ENCODE data around the gene ASRGL1. TPM values are rescaled to one million over a fixed set of nuclear protein-coding genes. Genes with fewer than 3 reads are reported as not detected.

The ASRGL1 gene
- total and polyA plus RNA-seq, 2 of the 13 experiments (the other 11 are each of a cell fraction or from before 2014, with no cell fraction given): 50.8 to 97.5 TPM

DNA sequence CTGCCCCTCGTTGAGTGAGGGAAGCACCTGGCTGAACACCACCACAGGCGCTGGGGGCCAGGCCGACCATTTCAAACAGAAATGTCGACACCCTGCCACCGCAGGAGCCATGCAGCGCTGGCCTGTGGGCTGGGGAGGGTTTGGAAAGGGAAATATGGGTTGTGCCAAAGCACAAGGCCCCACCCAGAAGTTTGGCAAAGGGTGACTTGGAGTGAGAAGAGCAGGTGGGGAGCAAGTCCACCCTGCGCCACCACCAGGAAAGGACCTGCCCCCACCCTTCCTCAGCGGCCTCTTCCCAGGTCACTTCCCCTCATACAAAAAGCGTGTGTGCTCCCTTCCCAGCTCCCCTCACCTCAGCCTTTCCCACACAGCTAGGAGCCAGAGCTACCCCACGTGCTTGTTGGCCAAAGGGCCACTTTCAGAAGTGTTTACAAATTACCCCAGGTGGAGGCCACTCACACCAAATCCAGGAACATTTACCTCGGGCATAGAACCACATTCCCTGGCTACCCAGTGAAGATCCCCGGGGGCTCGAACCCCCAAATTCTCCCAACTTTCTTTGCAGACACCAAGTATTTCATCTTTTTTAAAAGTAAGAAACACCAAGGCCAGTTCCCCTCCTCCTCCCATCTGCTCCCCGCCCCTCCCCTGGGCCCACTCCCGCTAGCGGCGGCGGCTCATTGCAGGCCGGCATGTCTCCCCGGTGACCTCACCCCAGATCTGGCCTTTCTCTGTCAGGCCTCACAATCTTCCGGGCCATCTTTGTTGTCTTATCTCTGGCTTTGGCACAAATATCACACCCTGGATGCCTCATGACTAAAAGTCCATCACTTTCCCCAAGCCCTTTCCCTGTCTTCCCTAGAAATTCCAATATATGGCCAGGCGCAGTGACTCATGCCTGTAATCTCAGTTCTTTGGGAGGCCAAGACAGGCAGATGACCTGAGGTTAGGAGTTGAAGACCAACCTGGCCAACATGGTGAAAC, 61.1 kb downstream of the ASRGL1 start:
- WGBS (ENCODE audit: low lambda C conversion rate): 3% methylated on average over 18 of the region's 22 CpGs
- peak overlapping the region; percentile 85 for H3K4me2 ChIP-seq (ENCODE audit: low read depth, low read length)
- H3K4me1 ChIP-seq (ENCODE audit: insufficient read depth, low read length): peaks cover 52% of the 10 kb centered on the region
- ChIA-PET CTCF (ENCODE audit: low intra/inter-chr PET ratio, low total read pairs) (no interaction called here), POLR2A (interaction anchor here (0.7 to 1.0 kb wide), 3 partner anchors 58 to 149 kb away, joined by 3 to 4 read pairs (median 3); partner anchors contain the start of gene AHNAK)
- H2AFZ ChIP-seq (ENCODE audit: low read length): peak overlapping the region; percentile 68
- in situ Hi-C loops (cut with HindIII; ENCODE audit: extremely low pct_ligation_motif_present, low pct_unique_long_range_greater_than_20kb) (loop anchor here (5.0 to 10.0 kb wide), 2 partner anchors 159 to 306 kb away; partner anchors contain the start of genes BSCL2 and GNG3), intact Hi-C loops (cut with micrococcal nuclease; ENCODE audit: unreplicated experiment) (loop anchor here (1.0 to 10.0 kb wide), 2 partner anchors 26 to 146 kb away; partner anchors contain the start of gene AHNAK)
- H3K4me3 ChIP-seq (replicated peaks in 1 of 3; ENCODE audit: insufficient read depth in 1 of 3, low read depth in 2 of 3, low read length in 3 of 3): peak overlapping the region; percentile 21 to 65 (median 26); a peak in 5 of 6 replicates
- H3K36me3 ChIP-seq (replicated peaks in 1 of 2; ENCODE audit: control insufficient read depth in 1 of 2, insufficient read depth in 2 of 2, low read length in 2 of 2): no peaks in the 10 kb centered on the region
- H3K27ac ChIP-seq (ENCODE audit: extremely low read length, insufficient read depth, low read length): no peak overlapping the region
- FAIRE-seq (no peak), DNase-seq (ENCODE audit: low spot score) (peak; percentile 54), ATAC-seq (peak; percentile 47)
- H3K9me3 ChIP-seq (ENCODE audit: low read length): no peaks in the 10 kb centered on the region
- no peaks in the 10 kb centered on the region for H4K20me1 ChIP-seq (ENCODE audit: insufficient read depth, low read length)
- H3K79me2 ChIP-seq (ENCODE audit: insufficient read depth, low read length): no peaks in the 10 kb centered on the region
- no TSS peak for BruUV-seq (replicated peaks)
- peaks cover 0 to 38% of the 10 kb centered on the region in 2 experiments; a peak in 4 of 5 replicates for H3K27me3 ChIP-seq (ENCODE audit: control insufficient read depth in 1 of 2, insufficient read depth in 2 of 2, low read length in 2 of 2)
- H3K9ac ChIP-seq (ENCODE audit: insufficient read depth, low read depth, low read length): peak overlapping the region; percentile 60; the same call in 1 of the 2 replicates
- no peak for TF ChIP-seq ZNF20 (CRISPR knock-in tag; IDR thresholded peaks at IDR 0.05)
- TF ChIP-seq ZSCAN21 (CRISPR knock-in tag; IDR thresholded peaks at IDR 0.05; ENCODE audit: borderline replicate concordance): 0 out of 2 replicates have a peak, but pooled peaks have one; percentile 42
- TF ChIP-seq ETV6 (CRISPR knock-in tag; conservative IDR thresholded peaks at IDR 0.05): no peak
- TF ChIP-seq, protein P1, sequence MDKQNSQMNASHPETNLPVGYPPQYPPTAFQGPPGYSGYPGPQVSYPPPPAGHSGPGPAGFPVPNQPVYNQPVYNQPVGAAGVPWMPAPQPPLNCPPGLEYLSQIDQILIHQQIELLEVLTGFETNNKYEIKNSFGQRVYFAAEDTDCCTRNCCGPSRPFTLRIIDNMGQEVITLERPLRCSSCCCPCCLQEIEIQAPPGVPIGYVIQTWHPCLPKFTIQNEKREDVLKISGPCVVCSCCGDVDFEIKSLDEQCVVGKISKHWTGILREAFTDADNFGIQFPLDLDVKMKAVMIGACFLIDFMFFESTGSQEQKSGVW (CRISPR knock-in tag; IDR thresholded peaks at IDR 0.05; ENCODE audit: borderline replicate concordance): no peak
- TF ChIP-seq, protein P2, sequence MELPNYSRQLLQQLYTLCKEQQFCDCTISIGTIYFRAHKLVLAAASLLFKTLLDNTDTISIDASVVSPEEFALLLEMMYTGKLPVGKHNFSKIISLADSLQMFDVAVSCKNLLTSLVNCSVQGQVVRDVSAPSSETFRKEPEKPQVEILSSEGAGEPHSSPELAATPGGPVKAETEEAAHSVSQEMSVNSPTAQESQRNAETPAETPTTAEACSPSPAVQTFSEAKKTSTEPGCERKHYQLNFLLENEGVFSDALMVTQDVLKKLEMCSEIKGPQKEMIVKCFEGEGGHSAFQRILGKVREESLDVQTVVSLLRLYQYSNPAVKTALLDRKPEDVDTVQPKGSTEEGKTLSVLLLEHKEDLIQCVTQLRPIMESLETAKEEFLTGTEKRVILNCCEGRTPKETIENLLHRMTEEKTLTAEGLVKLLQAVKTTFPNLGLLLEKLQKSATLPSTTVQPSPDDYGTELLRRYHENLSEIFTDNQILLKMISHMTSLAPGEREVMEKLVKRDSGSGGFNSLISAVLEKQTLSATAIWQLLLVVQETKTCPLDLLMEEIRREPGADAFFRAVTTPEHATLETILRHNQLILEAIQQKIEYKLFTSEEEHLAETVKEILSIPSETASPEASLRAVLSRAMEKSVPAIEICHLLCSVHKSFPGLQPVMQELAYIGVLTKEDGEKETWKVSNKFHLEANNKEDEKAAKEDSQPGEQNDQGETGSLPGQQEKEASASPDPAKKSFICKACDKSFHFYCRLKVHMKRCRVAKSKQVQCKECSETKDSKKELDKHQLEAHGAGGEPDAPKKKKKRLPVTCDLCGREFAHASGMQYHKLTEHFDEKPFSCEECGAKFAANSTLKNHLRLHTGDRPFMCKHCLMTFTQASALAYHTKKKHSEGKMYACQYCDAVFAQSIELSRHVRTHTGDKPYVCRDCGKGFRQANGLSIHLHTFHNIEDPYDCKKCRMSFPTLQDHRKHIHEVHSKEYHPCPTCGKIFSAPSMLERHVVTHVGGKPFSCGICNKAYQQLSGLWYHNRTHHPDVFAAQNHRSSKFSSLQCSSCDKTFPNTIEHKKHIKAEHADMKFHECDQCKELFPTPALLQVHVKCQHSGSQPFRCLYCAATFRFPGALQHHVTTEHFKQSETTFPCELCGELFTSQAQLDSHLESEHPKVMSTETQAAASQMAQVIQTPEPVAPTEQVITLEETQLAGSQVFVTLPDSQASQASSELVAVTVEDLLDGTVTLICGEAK (IDR thresholded peaks at IDR 0.05): no peak
- TF ChIP-seq, protein P2 (CRISPR knock-in tag; IDR thresholded peaks at IDR 0.05): no peak
- TF ChIP-seq, protein P3, sequence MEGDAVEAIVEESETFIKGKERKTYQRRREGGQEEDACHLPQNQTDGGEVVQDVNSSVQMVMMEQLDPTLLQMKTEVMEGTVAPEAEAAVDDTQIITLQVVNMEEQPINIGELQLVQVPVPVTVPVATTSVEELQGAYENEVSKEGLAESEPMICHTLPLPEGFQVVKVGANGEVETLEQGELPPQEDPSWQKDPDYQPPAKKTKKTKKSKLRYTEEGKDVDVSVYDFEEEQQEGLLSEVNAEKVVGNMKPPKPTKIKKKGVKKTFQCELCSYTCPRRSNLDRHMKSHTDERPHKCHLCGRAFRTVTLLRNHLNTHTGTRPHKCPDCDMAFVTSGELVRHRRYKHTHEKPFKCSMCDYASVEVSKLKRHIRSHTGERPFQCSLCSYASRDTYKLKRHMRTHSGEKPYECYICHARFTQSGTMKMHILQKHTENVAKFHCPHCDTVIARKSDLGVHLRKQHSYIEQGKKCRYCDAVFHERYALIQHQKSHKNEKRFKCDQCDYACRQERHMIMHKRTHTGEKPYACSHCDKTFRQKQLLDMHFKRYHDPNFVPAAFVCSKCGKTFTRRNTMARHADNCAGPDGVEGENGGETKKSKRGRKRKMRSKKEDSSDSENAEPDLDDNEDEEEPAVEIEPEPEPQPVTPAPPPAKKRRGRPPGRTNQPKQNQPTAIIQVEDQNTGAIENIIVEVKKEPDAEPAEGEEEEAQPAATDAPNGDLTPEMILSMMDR (CRISPR knock-in tag; IDR thresholded peaks at IDR 0.05): no peak; the same call in 1 of the 2 replicates
- no peak for TF ChIP-seq REPIN1 (CRISPR knock-in tag; IDR thresholded peaks at IDR 0.05; ENCODE audit: borderline replicate concordance, low read depth)

Data from HepG2 (cell line).